Measurements from ENCODE around the gene RNF157.

- no peak; the same call in 1 of the 2 replicates for TF ChIP-seq CTCF (IDR thresholded peaks at IDR 0.05)
- no peak for TF ChIP-seq POLR2AphosphoS5 (IDR thresholded peaks at IDR 0.05; ENCODE audit: low read depth, low read length)
- no peak for TF ChIP-seq TCF7L2 (IDR thresholded peaks at IDR 0.05; ENCODE audit: low read depth, low read length)
- no peak for TF ChIP-seq SIN3A (IDR thresholded peaks at IDR 0.05; ENCODE audit: borderline replicate concordance, insufficient read depth, low read depth, low read length)
- TF ChIP-seq REST (IDR thresholded peaks at IDR 0.05; ENCODE audit: insufficient read depth in 1 of 2, low read depth in 2 of 2, low read length in 1 of 2) = no peak
Observed at GRCh38 chr17:76147211-76148014, 92.9 kb downstream of the RNF157 start.

Data from Panc1 (cell line).